Activated naive CD4-positive, alpha-beta T cell treated with anti-CD3 and anti-CD28 coated beads for 36 hours (primary cell): ENCODE measurements around the gene LMO7. TPM values are rescaled to one million over a fixed set of nuclear protein-coding genes. Genes with fewer than 3 reads are reported as not detected.
A peak's percentile ranks its signal among the peaks of the same experiment; 100 is the strongest.
"Not testable (repeated sequence)": the region's sequence is repeated elsewhere in the genome, so short reads cannot be mapped to it uniquely, and the experiment has no call there.

Experiments used
- CTCF ChIA-PET: fragments of 350-600 bp; sonication (Branson Sonifier 250); formaldehyde crosslinking; loops from one replicate; lab custom pipeline; 2021; ENCODE audit warnings: antibody characterized with exemption; lab: Charles Lee
- DNase-seq: peaks from one replicate; pipeline ENCODE4 v3.0.0-alpha.2; 2020
- H3K27ac Mint-ChIP-seq: one replicate; pipeline ENCODE4 v1.8.0; 2021; ENCODE audit warnings: mild to moderate bottlenecking, mixed read lengths
- H3K27me3 Mint-ChIP-seq: one replicate; pipeline ENCODE4 v1.8.0; 2021; ENCODE audit warnings: low read depth, mixed read lengths
- H3K36me3 Mint-ChIP-seq: one replicate; pipeline ENCODE4 v1.8.0; 2021; ENCODE audit warnings: low read depth, mixed read lengths
- H3K4me1 Mint-ChIP-seq: one replicate; pipeline ENCODE4 v1.8.0; 2021; ENCODE audit warnings: low read depth, mixed read lengths
- H3K4me3 Mint-ChIP-seq: one replicate; pipeline ENCODE4 v1.8.0; 2021; ENCODE audit warnings: mild to moderate bottlenecking, moderate library complexity, mixed read lengths
- H3K9me3 Mint-ChIP-seq: one replicate; pipeline ENCODE4 v1.8.0; 2021; ENCODE audit warnings: mixed read lengths
- intact Hi-C: fragments of 100-400 bp; cut with micrococcal nuclease; formaldehyde crosslinking; loops from one replicate; pipeline ENCODE4 v1.15.1; 2023
- total RNA-seq, 2 experiments: library from RNA; stranded (reverse); gene quantifications; one replicate each; pipeline ENCODE4 v1.2.3, GENCODE V29; 2021

LMO7 gene
- total RNA-seq, 2 experiments from 2014 or later, result 10.5 to 12.0 TPM

- intact Hi-C loops, result no loop called here
- DNase-seq, result no peak
- no peaks in the 10 kb centered on the region for H3K27me3 Mint-ChIP-seq
- H3K27ac Mint-ChIP-seq, result no peak overlapping the region
- H3K4me3 Mint-ChIP-seq, result no peak overlapping the region
- H3K9me3 Mint-ChIP-seq, result no peaks in the 10 kb centered on the region
- H3K4me1 Mint-ChIP-seq, result peaks cover 8% of the 10 kb centered on the region
- CTCF ChIA-PET, result interaction anchor here (1.3 to 5.2 kb wide), 3 partner anchors 10 to 185 kb away, joined by 4 to 25 read pairs (median 9); no protein-coding TSS in a partner anchor
- H3K36me3 Mint-ChIP-seq, result no peaks in the 10 kb centered on the region
Observed at GRCh38 chr13:75685239-75685697, 49.1 kb downstream of the LMO7 start.

GRCh38 chr13:75687150-75687763 is 51.1 kb downstream of the LMO7 start:
- H3K36me3 Mint-ChIP-seq, result no peaks in the 10 kb centered on the region
- CTCF ChIA-PET, result interaction anchor here (0.6 to 5.2 kb wide), 11 partner anchors 9 to 820 kb away, joined by 3 to 28 read pairs (median 4); no protein-coding TSS in a partner anchor
- no peaks in the 10 kb centered on the region for H3K27me3 Mint-ChIP-seq
- no peak for DNase-seq
- no peak overlapping the region for H3K27ac Mint-ChIP-seq
- no peak overlapping the region for H3K4me3 Mint-ChIP-seq
- no peaks in the 10 kb centered on the region for H3K9me3 Mint-ChIP-seq
- H3K4me1 Mint-ChIP-seq, result peaks cover 12% of the 10 kb centered on the region
- intact Hi-C loops, result loop anchor here (2.0 kb wide), 1 partner anchor 786 kb away; no protein-coding TSS in a partner anchor

- H3K27me3 Mint-ChIP-seq, result no peaks in the 10 kb centered on the region
- H3K9me3 Mint-ChIP-seq, result no peaks in the 10 kb centered on the region
- H3K4me1 Mint-ChIP-seq, result peaks cover 12% of the 10 kb centered on the region
- H3K27ac Mint-ChIP-seq, result no peak overlapping the region
- no peaks in the 10 kb centered on the region for H3K36me3 Mint-ChIP-seq
- CTCF ChIA-PET, result interaction anchor here (0.6 to 5.2 kb wide), 5 partner anchors 15 to 1094 kb away, joined by 3 to 28 read pairs (median 5); no protein-coding TSS in a partner anchor
- intact Hi-C loops, result no loop called here
- no peak overlapping the region for H3K4me3 Mint-ChIP-seq
- no peak for DNase-seq
Observed at GRCh38 chr13:75689686-75690085, 53.6 kb downstream of the LMO7 start.

- H3K27ac Mint-ChIP-seq, result no peak overlapping the region
- H3K9me3 Mint-ChIP-seq, result no peaks in the 10 kb centered on the region
- DNase-seq, result no peak
- intact Hi-C loops, result no loop called here
- H3K36me3 Mint-ChIP-seq, result no peaks in the 10 kb centered on the region
- peaks cover 5% of the 10 kb centered on the region for H3K4me1 Mint-ChIP-seq
- CTCF ChIA-PET, result interaction anchor here (0.7 to 5.2 kb wide), 5 partner anchors 14 to 794 kb away, joined by 3 to 28 read pairs (median 11); no protein-coding TSS in a partner anchor
- H3K4me3 Mint-ChIP-seq, result no peak overlapping the region
- H3K27me3 Mint-ChIP-seq, result no peaks in the 10 kb centered on the region
Observed at GRCh38 chr13:75690607-75691006, 54.5 kb downstream of the LMO7 start.

- Mint-ChIP-seq H3K4me1 (peaks cover 4% of the 10 kb centered on the region), H3K27me3 (no peaks in the 10 kb centered on the region), H3K4me3 (no peak overlapping the region), H3K27ac (no peak overlapping the region), H3K36me3 (no peaks in the 10 kb centered on the region), H3K9me3 (no peaks in the 10 kb centered on the region)
- CTCF ChIA-PET, result interaction anchor here (1.9 to 2.7 kb wide), 2 partner anchors 13 to 179 kb away, joined by 5 to 11 read pairs; no protein-coding TSS in a partner anchor
- no peak for DNase-seq
- intact Hi-C loops, result no loop called here
Observed at GRCh38 chr13:75691183-75691582, 55.1 kb downstream of the LMO7 start.

- intact Hi-C loops, result no loop called here
- no peak for DNase-seq
- Mint-ChIP-seq H3K36me3 (no peaks in the 10 kb centered on the region), H3K4me1 (peaks cover 4% of the 10 kb centered on the region), H3K27ac (no peak overlapping the region), H3K4me3 (no peak overlapping the region), H3K27me3 (no peaks in the 10 kb centered on the region), H3K9me3 (no peaks in the 10 kb centered on the region)
- CTCF ChIA-PET, result interaction anchor here (0.7 to 2.7 kb wide), 6 partner anchors 15 to 184 kb away, joined by 3 to 11 read pairs (median 4); no protein-coding TSS in a partner anchor
Observed at GRCh38 chr13:75693227-75693626, 57.1 kb downstream of the LMO7 start.

GRCh38 chr13:75694722-75695121 is 58.6 kb downstream of the LMO7 start:
- intact Hi-C loops, result loop anchor here (1.0 to 5.0 kb wide), 5 partner anchors 176 to 1208 kb away; partner anchors contain the start of gene KCTD12
- H3K27ac Mint-ChIP-seq, result no peak overlapping the region
- H3K27me3 Mint-ChIP-seq, result no peaks in the 10 kb centered on the region
- H3K4me3 Mint-ChIP-seq, result no peak overlapping the region
- CTCF ChIA-PET, result interaction anchor here (0.7 to 5.0 kb wide), 16 partner anchors 10 to 781 kb away, joined by 3 to 90 read pairs (median 8); no protein-coding TSS in a partner anchor
- peaks cover 2% of the 10 kb centered on the region for H3K9me3 Mint-ChIP-seq
- no peaks in the 10 kb centered on the region for H3K36me3 Mint-ChIP-seq
- peaks cover 4% of the 10 kb centered on the region for H3K4me1 Mint-ChIP-seq
- no peak for DNase-seq

- H3K4me3 Mint-ChIP-seq, H3K27me3 Mint-ChIP-seq, H3K27ac Mint-ChIP-seq, H3K9me3 Mint-ChIP-seq, H3K36me3 Mint-ChIP-seq, H3K4me1 Mint-ChIP-seq: not testable (repeated sequence)
- peak; percentile 84 for DNase-seq
- intact Hi-C loops, result loop anchor here (1.0 to 5.0 kb wide), 7 partner anchors 102 to 1206 kb away; partner anchors contain the start of gene KCTD12
- CTCF ChIA-PET, result interaction anchor here (0.6 to 5.0 kb wide), 65 partner anchors 8 to 1761 kb away, joined by 3 to 90 read pairs (median 4); no protein-coding TSS in a partner anchor
Observed at GRCh38 chr13:75695908-75696307, 59.8 kb downstream of the LMO7 start.

GRCh38 chr13:75699062-75699461 is 62.9 kb downstream of the LMO7 start:
- CTCF ChIA-PET, result interaction anchor here (3.9 to 5.0 kb wide), 2 partner anchors 62 to 176 kb away, joined by 50 to 58 read pairs; no protein-coding TSS in a partner anchor
- DNase-seq, result no peak
- H3K9me3 Mint-ChIP-seq, result peaks cover 2% of the 10 kb centered on the region
- no peak overlapping the region for H3K4me3 Mint-ChIP-seq
- peaks cover 4% of the 10 kb centered on the region for H3K36me3 Mint-ChIP-seq
- H3K27ac Mint-ChIP-seq, result no peak overlapping the region
- no peaks in the 10 kb centered on the region for H3K4me1 Mint-ChIP-seq
- intact Hi-C loops, result loop anchor here (5.0 kb wide), 2 partner anchors 1188 to 1203 kb away; partner anchors contain the start of gene KCTD12
- no peaks in the 10 kb centered on the region for H3K27me3 Mint-ChIP-seq

- H3K4me3 Mint-ChIP-seq, H3K9me3 Mint-ChIP-seq, H3K27me3 Mint-ChIP-seq, DNase-seq, H3K4me1 Mint-ChIP-seq, H3K27ac Mint-ChIP-seq, H3K36me3 Mint-ChIP-seq, CTCF ChIA-PET: not testable (repeated sequence)
- intact Hi-C loops, result loop anchor here (5.0 kb wide), 2 partner anchors 1188 to 1203 kb away; partner anchors contain the start of gene KCTD12
Observed at GRCh38 chr13:75699717-75700116, 63.6 kb downstream of the LMO7 start.

- CTCF ChIA-PET, result interaction anchor here (0.7 kb wide), 1 partner anchor 1521 kb away, joined by 3 read pairs; no protein-coding TSS in a partner anchor
- H3K4me3 Mint-ChIP-seq, result no peak overlapping the region
- no peak overlapping the region for H3K27ac Mint-ChIP-seq
Observed at GRCh38 chr13:75700552-75700951, 64.4 kb downstream of the LMO7 start.

GRCh38 chr13:75702476-75702875 is 66.3 kb downstream of the LMO7 start:
- no peak overlapping the region for H3K4me3 Mint-ChIP-seq

More at GRCh38 chr13:75700552-75700951, 64.4 kb downstream of the LMO7 start:
- Mint-ChIP-seq H3K27me3 (no peaks in the 10 kb centered on the region), H3K36me3 (peaks cover 4% of the 10 kb centered on the region), H3K4me1 (peaks cover 6% of the 10 kb centered on the region), H3K9me3 (peaks cover 2% of the 10 kb centered on the region)
- intact Hi-C loops, result no loop called here
- DNase-seq, result no peak

More at GRCh38 chr13:75702476-75702875, 66.3 kb downstream of the LMO7 start:
- DNase-seq, result no peak
- Mint-ChIP-seq H3K27me3 (no peaks in the 10 kb centered on the region), H3K9me3 (peaks cover 2% of the 10 kb centered on the region), H3K36me3 (peaks cover 4% of the 10 kb centered on the region), H3K27ac (no peak overlapping the region), H3K4me1 (peaks cover 14% of the 10 kb centered on the region)
- intact Hi-C loops, result no loop called here
- CTCF ChIA-PET, result no interaction called here
